Fibroblast of lung (primary cell): Measurements from ENCODE around the gene CRMP1. TPM values are rescaled to one million over a fixed set of nuclear protein-coding genes. Genes with fewer than 3 reads are reported as not detected.

Experiments used
- DNase-seq, 2 donors: peaks; one replicate each; pipeline versions ENCODE4 v3.0.0 to v3.0.0-alpha.2; 2010; ENCODE audit warnings: low read depth in 2 of 2
- H2AFZ ChIP-seq: 2 replicates; pipeline ENCODE4 v1.5.1; 2012; ENCODE audit warnings: low read length, control low read depth, inconsistent platforms
- H3K27ac ChIP-seq: 2 replicates; pipeline ENCODE4 v1.5.1; 2011; ENCODE audit warnings: low read length, control low read depth; ENCODE audit not compliant: insufficient read depth
- H3K27me3 ChIP-seq: 2 replicates; pipeline ENCODE4 v1.5.1; 2011; ENCODE audit warnings: mild to moderate bottlenecking, low read length; ENCODE audit not compliant: control insufficient read depth, insufficient read depth
- H3K36me3 ChIP-seq: 2 replicates; pipeline ENCODE4 v1.5.1; 2011; ENCODE audit warnings: low read length; ENCODE audit not compliant: control insufficient read depth, insufficient read depth
- H3K4me1 ChIP-seq: 2 replicates; pipeline ENCODE4 v1.5.1; 2011; ENCODE audit warnings: low read length; ENCODE audit not compliant: control insufficient read depth, insufficient read depth; ENCODE audit errors: extremely low read depth
- H3K4me2 ChIP-seq: 2 replicates; pipeline ENCODE4 v1.5.1; 2011; ENCODE audit warnings: low read length, control low read depth; ENCODE audit not compliant: insufficient read depth; ENCODE audit errors: extremely low read depth
- H3K4me3 ChIP-seq, 4 experiments: fragments of 200-600 bp in 1 of 4; sonication (generic) in 1 of 4; replicated peaks in 1 of 4; 2 replicates each; pipeline ENCODE4 v1.5.1; 2011 to 2016; ENCODE audit warnings: low read length in 4 of 4, low read depth in 3 of 4, mild to moderate bottlenecking in 3 of 4, control low read depth in 2 of 4, inconsistent platforms in 1 of 4, mixed read lengths in 1 of 4; ENCODE audit not compliant: insufficient read depth in 1 of 4; ENCODE audit errors: control extremely low read depth in 1 of 4
- H3K79me2 ChIP-seq: 2 replicates; pipeline ENCODE4 v1.5.1; 2012; ENCODE audit warnings: mild to moderate bottlenecking, low read length, inconsistent platforms; ENCODE audit not compliant: control insufficient read depth, insufficient read depth
- H3K9ac ChIP-seq: 2 replicates; pipeline ENCODE4 v1.5.1; 2011; ENCODE audit warnings: mild to moderate bottlenecking, low read length, control low read depth; ENCODE audit not compliant: insufficient read depth
- H3K9me3 ChIP-seq: 2 replicates; pipeline ENCODE4 v1.5.1; 2012; ENCODE audit warnings: low read depth, low read length; ENCODE audit not compliant: control insufficient read depth, insufficient read depth
- H4K20me1 ChIP-seq: 2 replicates; pipeline ENCODE4 v1.5.1; 2011; ENCODE audit warnings: low read length; ENCODE audit not compliant: control insufficient read depth, insufficient read depth; ENCODE audit errors: extremely low read depth
- EZH2 ChIP-seq: IDR thresholded peaks from 2 replicates; pipeline ENCODE4 v1.5.1; 2012; ENCODE audit warnings: low read length, control low read depth, mild to moderate bottlenecking; ENCODE audit errors: missing control alignments
- polyA plus RNA-seq, 2 donors: library from polyadenylated mRNA; depleted of rRNA in 1 of 2; stranded (reverse) in 1 of 2; unstranded in 1 of 2; fragments of >200 nt; gene quantifications; 2 replicates each; pipeline ENCODE4 v1.2.1, GENCODE V29; 2011 to 2012; ENCODE audit warnings: missing spikeins in 1 of 2
- total RNA-seq: library from RNA; depleted of rRNA; stranded (reverse); fragments of >200 nt; gene quantifications from 2 replicates; pipeline ENCODE4 v1.2.1, GENCODE V29; 2014
- TF ChIP-seq, protein P1 (sequence below), 2 donors: IDR thresholded peaks in 1 of 2; conservative IDR thresholded peaks in 1 of 2; 1 replicate in 1 of 2; 2 replicates in 1 of 2; pipeline ENCODE4 v1.5.1; 2011 to 2012; ENCODE audit warnings: low read length in 2 of 2, control low read depth in 1 of 2, inconsistent platforms in 1 of 2, low read depth in 1 of 2, mild to moderate bottlenecking in 1 of 2

The CRMP1 gene
- total and polyA plus RNA-seq, 2 donors (not counting 1 experiment from before 2014, with no cell fraction given) = 0.33 to 2.7 TPM

DNA sequence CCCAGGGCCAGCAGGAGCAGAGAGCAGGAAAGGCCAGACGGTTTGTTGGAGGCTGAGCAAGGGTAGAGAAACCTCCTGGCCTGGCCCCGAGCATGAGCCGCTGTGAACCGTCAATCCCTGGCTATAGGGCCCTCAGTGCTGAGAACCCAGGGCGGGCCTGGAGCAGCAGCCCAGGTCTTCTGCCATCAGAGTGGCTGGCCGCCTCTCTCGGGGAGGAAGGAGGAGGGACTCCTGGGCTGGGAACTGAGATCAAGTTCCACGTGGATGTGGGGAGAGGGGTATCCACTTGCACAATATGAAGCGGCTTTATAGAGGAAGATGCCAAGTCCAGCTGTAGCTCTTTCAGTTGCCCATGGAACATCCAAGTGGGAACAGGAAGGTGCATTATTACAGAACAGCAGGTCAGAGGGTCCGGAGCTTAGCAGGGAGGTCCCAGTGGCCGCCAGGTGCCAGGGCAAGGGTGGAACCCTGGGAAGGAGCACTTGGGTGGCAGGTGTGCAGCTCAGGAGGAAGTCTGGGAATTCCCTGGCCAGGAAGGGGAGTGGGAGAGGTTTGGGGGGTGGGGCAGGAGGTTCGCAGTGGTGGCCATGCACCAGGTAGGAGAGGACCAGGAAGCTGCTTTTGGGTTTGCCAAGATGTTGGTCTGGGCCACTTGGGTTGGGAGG is 31.7 kb upstream of the CRMP1 start:
- Histone ChIP-seq H3K79me2 (no peaks in the 10 kb centered on the region), H3K36me3 (no peaks in the 10 kb centered on the region), H3K4me2 (no peak overlapping the region), H3K27ac (no peak overlapping the region), H3K27me3 (no peaks in the 10 kb centered on the region), H3K4me1 (no peaks in the 10 kb centered on the region), H3K9me3 (no peaks in the 10 kb centered on the region), H3K9ac (no peak overlapping the region), H3K4me3 (no peak overlapping the region), H2AFZ (no peak overlapping the region), H4K20me1 (no peaks in the 10 kb centered on the region)
- DNase-seq = no peak
- TF ChIP-seq, protein P1, sequence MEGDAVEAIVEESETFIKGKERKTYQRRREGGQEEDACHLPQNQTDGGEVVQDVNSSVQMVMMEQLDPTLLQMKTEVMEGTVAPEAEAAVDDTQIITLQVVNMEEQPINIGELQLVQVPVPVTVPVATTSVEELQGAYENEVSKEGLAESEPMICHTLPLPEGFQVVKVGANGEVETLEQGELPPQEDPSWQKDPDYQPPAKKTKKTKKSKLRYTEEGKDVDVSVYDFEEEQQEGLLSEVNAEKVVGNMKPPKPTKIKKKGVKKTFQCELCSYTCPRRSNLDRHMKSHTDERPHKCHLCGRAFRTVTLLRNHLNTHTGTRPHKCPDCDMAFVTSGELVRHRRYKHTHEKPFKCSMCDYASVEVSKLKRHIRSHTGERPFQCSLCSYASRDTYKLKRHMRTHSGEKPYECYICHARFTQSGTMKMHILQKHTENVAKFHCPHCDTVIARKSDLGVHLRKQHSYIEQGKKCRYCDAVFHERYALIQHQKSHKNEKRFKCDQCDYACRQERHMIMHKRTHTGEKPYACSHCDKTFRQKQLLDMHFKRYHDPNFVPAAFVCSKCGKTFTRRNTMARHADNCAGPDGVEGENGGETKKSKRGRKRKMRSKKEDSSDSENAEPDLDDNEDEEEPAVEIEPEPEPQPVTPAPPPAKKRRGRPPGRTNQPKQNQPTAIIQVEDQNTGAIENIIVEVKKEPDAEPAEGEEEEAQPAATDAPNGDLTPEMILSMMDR (conservative IDR thresholded peaks at IDR 0.05 in 1 of 2, IDR thresholded peaks at IDR 0.05 in 1 of 2; ENCODE audit: low read depth in 1 of 2, low read length in 2 of 2) = no peak
- no peak for TF ChIP-seq EZH2

DNA sequence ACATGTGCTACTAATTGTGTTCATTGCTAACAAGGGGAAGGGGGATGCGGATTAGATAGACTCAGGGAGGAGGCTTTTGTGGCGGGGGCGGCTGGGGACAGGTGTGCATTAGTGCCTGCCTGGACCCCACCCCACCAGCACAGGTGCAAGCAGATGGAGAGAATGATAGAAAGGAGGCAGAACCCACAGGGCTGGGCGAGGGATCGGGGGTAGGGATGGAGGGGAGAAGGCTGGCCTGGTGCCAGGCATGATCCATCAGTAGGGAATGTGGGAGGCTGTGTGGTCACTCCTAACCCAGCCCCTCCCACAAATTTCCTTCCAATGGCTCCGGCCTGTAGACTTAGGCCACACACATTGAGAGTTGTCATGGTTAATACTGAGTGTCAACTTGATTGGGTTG is 30.5 kb upstream of the CRMP1 start:
- Histone ChIP-seq H3K4me3 (no peak overlapping the region), H3K79me2 (no peaks in the 10 kb centered on the region), H3K9ac (no peak overlapping the region), H2AFZ (no peak overlapping the region), H3K4me1 (no peaks in the 10 kb centered on the region), H3K27ac (no peak overlapping the region), H3K9me3 (no peaks in the 10 kb centered on the region), H3K4me2 (no peak overlapping the region), H3K36me3 (no peaks in the 10 kb centered on the region), H3K27me3 (no peaks in the 10 kb centered on the region), H4K20me1 (no peaks in the 10 kb centered on the region)
- no peak for DNase-seq
- no peak for TF ChIP-seq EZH2
- TF ChIP-seq, protein P1 (conservative IDR thresholded peaks at IDR 0.05 in 1 of 2, IDR thresholded peaks at IDR 0.05 in 1 of 2; ENCODE audit: low read depth in 1 of 2, low read length in 2 of 2) = no peak

DNA sequence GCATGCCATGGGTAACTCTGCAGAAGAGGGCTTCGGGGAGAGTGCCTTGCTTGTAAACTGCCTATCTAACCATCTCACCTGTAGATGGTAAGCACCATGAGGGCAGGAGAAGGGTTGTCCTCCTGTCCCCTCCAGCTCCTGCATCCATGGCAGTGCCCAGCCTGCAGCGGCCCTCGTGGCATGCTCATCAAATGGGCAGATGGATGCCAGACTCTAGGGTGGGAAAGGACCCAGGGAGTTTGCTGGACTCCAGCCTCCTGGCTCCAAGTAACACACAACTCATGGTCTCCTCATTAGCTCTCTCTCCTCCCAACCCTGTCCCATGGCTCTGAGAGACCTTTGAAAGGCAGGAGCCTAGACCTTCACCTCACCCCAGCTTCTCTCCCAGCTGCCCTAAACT is 29.7 kb upstream of the CRMP1 start:
- Histone ChIP-seq H3K9me3 (no peaks in the 10 kb centered on the region), H3K27me3 (no peaks in the 10 kb centered on the region), H3K9ac (no peak overlapping the region), H3K4me1 (no peaks in the 10 kb centered on the region), H3K4me3 (no peak overlapping the region), H4K20me1 (no peaks in the 10 kb centered on the region), H3K79me2 (no peaks in the 10 kb centered on the region), H3K36me3 (no peaks in the 10 kb centered on the region), H3K27ac (no peak overlapping the region), H2AFZ (no peak overlapping the region), H3K4me2 (no peak overlapping the region)
- DNase-seq = no peak
- TF ChIP-seq EZH2 = no peak
- TF ChIP-seq, protein P1 (conservative IDR thresholded peaks at IDR 0.05 in 1 of 2, IDR thresholded peaks at IDR 0.05 in 1 of 2; ENCODE audit: low read depth in 1 of 2, low read length in 2 of 2) = no peak
